IMR-90 (cell line): ENCODE measurements around the gene ITGA1. TPM values are rescaled to one million over a fixed set of nuclear protein-coding genes. Genes with fewer than 3 reads are reported as not detected.

Experiments used
- ATAC-seq: fragments of 200-7000 bp; cut with Tn5 transposase; 2 replicates; pipeline ENCODE4 v1.9.1; 2020; ENCODE audit warnings: low read depth, mild to moderate bottlenecking, moderate library complexity
- BruUV-seq: library from RNA; stranded (reverse); fragments of 400-500 nt; replicated peaks from 2 replicates; lab custom pipeline; 2021; lab: Mats Ljungman, UMichigan
- CTCF ChIA-PET: fragments of 300-600 bp; formaldehyde crosslinking; extraction: SDS; loops from one replicate; lab custom pipeline; 2021; ENCODE audit warnings: antibody characterized with exemption; lab: Yijun Ruan, JAX
- POLR2A ChIA-PET: fragments of 300-600 bp; sonication (Branson Sonifier 250); formaldehyde crosslinking; loops from one replicate; lab custom pipeline; 2022; ENCODE audit warnings: antibody characterized with exemption; ENCODE audit not compliant: unreplicated experiment; lab: Charles Lee
- DNase-seq: peaks from one replicate; pipeline ENCODE4 v3.0.0; 2013
- H2AFZ ChIP-seq: replicated peaks from 2 replicates; pipeline ENCODE3; 2013; ENCODE audit warnings: low read length, mild to moderate bottlenecking; ENCODE audit not compliant: poor library complexity
- H2AK5ac ChIP-seq: 2 replicates; pipeline ENCODE4 v1.6.1; 2013; ENCODE audit warnings: low read depth, low read length, inconsistent platforms
- H2AK9ac ChIP-seq: replicated peaks from 2 replicates; pipeline ENCODE3; 2013; ENCODE audit warnings: mild to moderate bottlenecking, low read depth, low read length, moderate library complexity; ENCODE audit not compliant: poor library complexity
- H2BK120ac ChIP-seq: 2 replicates; pipeline ENCODE4 v1.6.1; 2013; ENCODE audit warnings: low read depth, low read length, inconsistent platforms
- H2BK15ac ChIP-seq: 3 replicates; pipeline ENCODE4 v1.6.1; 2013; ENCODE audit warnings: low read depth, low read length, inconsistent platforms
- H2BK20ac ChIP-seq: 2 replicates; pipeline ENCODE4 v1.6.1; 2013; ENCODE audit warnings: low read depth, mild to moderate bottlenecking, inconsistent platforms, low read length, moderate library complexity
- H2BK5ac ChIP-seq: 2 replicates; pipeline ENCODE4 v1.6.1; 2013; ENCODE audit warnings: mild to moderate bottlenecking, low read depth, low read length, inconsistent platforms; ENCODE audit not compliant: poor library complexity, severe bottlenecking
- H3K14ac ChIP-seq: replicated peaks from 2 replicates; pipeline ENCODE4 v1.6.1; 2013; ENCODE audit warnings: low read depth, low read length, inconsistent platforms
- H3K18ac ChIP-seq: 2 replicates; pipeline ENCODE4 v1.6.1; 2013; ENCODE audit warnings: low read depth, low read length, control low read depth
- H3K23ac ChIP-seq: 2 replicates; pipeline ENCODE4 v1.6.1; 2013; ENCODE audit warnings: low read depth, low read length, inconsistent platforms
- H3K27ac ChIP-seq: 2 replicates; pipeline ENCODE4 v1.5.1; 2013; ENCODE audit warnings: mild to moderate bottlenecking, control low read depth, low read length; ENCODE audit not compliant: insufficient read depth
- H3K27me3 ChIP-seq: 2 replicates; pipeline ENCODE4 v1.6.1; 2013; ENCODE audit warnings: low read length; ENCODE audit not compliant: control insufficient read depth, insufficient read depth
- H3K36me3 ChIP-seq: 2 replicates; pipeline ENCODE4 v1.6.1; 2013; ENCODE audit warnings: low read length, mixed read lengths; ENCODE audit not compliant: control insufficient read depth, insufficient read depth
- H3K4ac ChIP-seq: 2 replicates; pipeline ENCODE4 v1.6.1; 2013; ENCODE audit warnings: low read depth, low read length, inconsistent platforms
- H3K4me1 ChIP-seq: 2 replicates; pipeline ENCODE4 v1.6.1; 2013; ENCODE audit warnings: low read length, mixed read lengths; ENCODE audit not compliant: control insufficient read depth, insufficient read depth
- H3K4me2 ChIP-seq: 2 replicates; pipeline ENCODE4 v1.6.1; 2013; ENCODE audit warnings: low read depth, mild to moderate bottlenecking, control low read depth, low read length, moderate library complexity
- H3K4me3 ChIP-seq: 2 replicates; pipeline ENCODE4 v1.5.1; 2013; ENCODE audit warnings: low read depth, mild to moderate bottlenecking, control low read depth, low read length, moderate library complexity; ENCODE audit not compliant: insufficient read depth
- H3K56ac ChIP-seq: 2 replicates; pipeline ENCODE4 v1.6.1; 2013; ENCODE audit warnings: low read length, inconsistent platforms; ENCODE audit not compliant: insufficient read depth; ENCODE audit errors: extremely low read depth
- H3K79me1 ChIP-seq, 2 experiments: 2 replicates each; pipeline ENCODE4 v1.6.1; 2013; ENCODE audit warnings: low read length in 2 of 2, inconsistent platforms in 1 of 2, low read depth in 1 of 2
- H3K9ac ChIP-seq: 2 replicates; pipeline ENCODE4 v1.6.1; 2013; ENCODE audit warnings: low read depth, low read length, control low read depth
- H3K9me1 ChIP-seq: 2 replicates; pipeline ENCODE4 v1.6.1; 2013; ENCODE audit warnings: low read length, inconsistent platforms; ENCODE audit not compliant: insufficient read depth
- H3K9me3 ChIP-seq: 2 replicates; pipeline ENCODE4 v1.6.1; 2013; ENCODE audit warnings: low read length; ENCODE audit not compliant: control insufficient read depth, insufficient read depth
- H4K20me1 ChIP-seq: 2 replicates; pipeline ENCODE4 v1.6.1; 2013; ENCODE audit warnings: low read length, inconsistent platforms; ENCODE audit not compliant: insufficient read depth
- H4K5ac ChIP-seq: 2 replicates; pipeline ENCODE4 v1.6.1; 2013; ENCODE audit warnings: mild to moderate bottlenecking, low read depth, low read length, control low read depth
- H4K8ac ChIP-seq, 2 experiments: 2 replicates each; pipeline ENCODE4 v1.6.1; 2013; ENCODE audit warnings: low read depth in 2 of 2, low read length in 2 of 2, control low read depth in 1 of 2, inconsistent platforms in 1 of 2
- H4K91ac ChIP-seq: 2 replicates; pipeline ENCODE4 v1.6.1; 2013; ENCODE audit warnings: low read depth, low read length, inconsistent platforms; ENCODE audit not compliant: insufficient read depth
- CEBPB ChIP-seq: IDR thresholded peaks from 2 replicates; pipeline ENCODE4 v1.6.1; 2012; ENCODE audit warnings: low read depth, low read length, improper control_type of control experiment
- MAZ ChIP-seq: IDR thresholded peaks from 2 replicates; pipeline ENCODE4 v1.6.1; 2012; ENCODE audit warnings: low read depth, mild to moderate bottlenecking, low read length, improper control_type of control experiment, moderate library complexity, borderline replicate concordance
- MXI1 ChIP-seq: IDR thresholded peaks from 2 replicates; pipeline ENCODE4 v1.6.1; 2012; ENCODE audit warnings: low read depth, mild to moderate bottlenecking, low read length, moderate library complexity, borderline replicate concordance
- RAD21 ChIP-seq: IDR thresholded peaks from 2 replicates; pipeline ENCODE4 v1.6.1; 2012; ENCODE audit warnings: low read length, improper control_type of control experiment
- WGBS, 2 experiments: methylation state at CpG; one replicate each; pipeline versions ENCODE4 v1.1.5 to v1.1.7; 2013; ENCODE audit warnings: missing lambda C conversion rate in 2 of 2; ENCODE audit not compliant: insufficient read length in 1 of 2; ENCODE audit errors: extremely low coverage in 2 of 2; 5-methylcytosine and 5-hydroxymethylcytosine counted together
- dilution Hi-C: fragments of 300-500 bp; cut with HindIII; formaldehyde crosslinking; loops from one replicate; pipeline ENCODE4 v1.14.3; 2018; ENCODE audit warnings: low sequenced_read_pairs; ENCODE audit not compliant: unreplicated experiment
- in situ Hi-C: fragments of 300-500 bp; cut with MboI; formaldehyde crosslinking; loops from 3 replicates; pipeline ENCODE4 v1.14.3; 2019; ENCODE audit warnings: low sequenced_read_pairs, inconsistent platforms, mixed read lengths
- intact Hi-C: fragments of 100-400 bp; cut with micrococcal nuclease; formaldehyde crosslinking; loops from 2 replicates; pipeline ENCODE4 v1.10.0; 2022
- polyA plus RNA-seq, 3 experiments: library from polyadenylated mRNA; depleted of rRNA; stranded (reverse); fragments of >200 nt; gene quantifications; 2 replicates each; pipeline ENCODE4 v1.2.3, GENCODE V29; 2012; ENCODE audit warnings: low replicate concordance in 1 of 3
- total RNA-seq: library from RNA; depleted of rRNA; stranded (reverse); fragments of >200 nt; gene quantifications from 2 replicates; pipeline ENCODE4 v1.2.3, GENCODE V29; 2012

The ITGA1 gene
- total and polyA plus RNA-seq, 2 of the 4 experiments (the other 2 are of a cell fraction), result 22.3 to 95.2 TPM

DNA sequence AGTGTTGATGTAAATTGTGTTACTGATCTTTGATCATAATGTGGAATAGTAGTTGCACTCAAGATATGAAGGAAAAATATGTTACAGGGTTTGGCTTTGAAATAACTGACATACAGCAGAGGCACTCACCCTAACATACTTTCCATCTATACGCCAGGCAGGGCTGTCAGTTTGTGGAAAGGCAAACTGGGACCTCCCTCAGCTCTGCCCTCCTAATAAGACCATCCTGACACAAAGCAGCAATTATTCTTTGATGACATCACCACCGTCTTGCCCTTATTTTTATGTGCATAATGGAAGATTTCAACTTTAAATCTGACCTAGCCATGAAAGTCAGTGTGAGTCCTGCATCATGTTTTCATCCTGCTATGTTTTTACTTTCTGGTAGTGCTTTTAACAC lies 42.9 kb downstream of the ITGA1 start:
- Histone ChIP-seq H2AK9ac (no peak overlapping the region), H2BK20ac (peak overlapping the region; percentile 16; the same call in 1 of the 2 replicates), H3K4ac (peak overlapping the region; percentile 37; the same call in 1 of the 2 replicates), H3K14ac (peak overlapping the region; percentile 57), H3K27me3 (no peaks in the 10 kb centered on the region), H2BK15ac (0 out of 3 replicates have a peak overlapping the region, but pooled peaks have one; percentile 23), H4K20me1 (no peaks in the 10 kb centered on the region), H2AK5ac (peak overlapping the region; percentile 36; the same call in 1 of the 2 replicates), H3K79me1 (peaks cover 4 to 35% of the 10 kb centered on the region in 2 experiments; a peak in 3 of 4 replicates), H3K56ac (no peak overlapping the region), H2BK120ac (peak overlapping the region; percentile 63; the same call in 1 of the 2 replicates), H2AFZ (no peak overlapping the region), H2BK5ac (peak overlapping the region; percentile 25), H3K4me1 (peaks cover 6% of the 10 kb centered on the region; the same call in 1 of the 2 replicates), H3K9me3 (no peaks in the 10 kb centered on the region), H4K91ac (peak overlapping the region; percentile 54), H3K27ac (no peak overlapping the region), H3K4me3 (no peak overlapping the region), H3K18ac (peak overlapping the region; percentile 31; the same call in 1 of the 2 replicates), H3K9me1 (peaks cover 10% of the 10 kb centered on the region), H3K4me2 (no peak overlapping the region), H3K9ac (no peak overlapping the region), H3K23ac (peak overlapping the region; percentile 58), H4K5ac (0 out of 2 replicates have a peak overlapping the region, but pooled peaks have one; percentile 45), H3K36me3 (no peaks in the 10 kb centered on the region), H4K8ac (no peak overlapping the region)
- no peak for TF ChIP-seq CEBPB
- TF ChIP-seq MAZ, result no peak
- no peak for TF ChIP-seq MXI1
- no peak for TF ChIP-seq RAD21
- ChIA-PET CTCF (no interaction called here), POLR2A (no interaction called here)
- no TSS peak for BruUV-seq
- WGBS, 2 experiments, result no CpG with 5 or more reads among the region's 2 CpGs
- no peak for ATAC-seq
- dilution Hi-C loops, result no loop called here
- no peak for DNase-seq
- intact Hi-C loops, result no loop called here
- in situ Hi-C loops, result no loop called here
